ENCODE measurements around the gene CSMD2.
"Not testable (repeated sequence)": the region's sequence is repeated elsewhere in the genome, so short reads cannot be mapped to it uniquely, and the experiment has no call there.

The CSMD2 gene

GRCh38 chr1:33515112-33515511, 649.9 kb downstream of the CSMD2 start:
- 93% methylated on average over 7 of the region's 8 CpGs for WGBS
- H2AK5ac ChIP-seq (ENCODE audit: low read length, severe bottlenecking), result no peak overlapping the region

GRCh38 chr1:33512226-33513011, 652.6 kb downstream of the CSMD2 start:
- Histone ChIP-seq H3K4me2 (ENCODE audit: low read length, poor library complexity, severe bottlenecking) (no peak overlapping the region), H3K14ac (ENCODE audit: low read length in 2 of 2) (no peak overlapping the region), H3K4me3 (ENCODE audit: insufficient read depth in 1 of 2, low read depth in 1 of 2, low read length in 2 of 2) (no peak overlapping the region), H3K4me1 (ENCODE audit: control insufficient read depth, insufficient read depth, low read depth, low read length) (no peaks in the 10 kb centered on the region), H2BK120ac (ENCODE audit: low read depth, low read length) (no peak overlapping the region), H3K79me1 (replicated peaks; ENCODE audit: low read length, poor library complexity, severe bottlenecking) (no peaks in the 10 kb centered on the region), H4K8ac (ENCODE audit: low read length) (no peak overlapping the region), H2BK15ac (ENCODE audit: low read depth, poor library complexity, severe bottlenecking) (no peak overlapping the region), H3K4ac (ENCODE audit: low read depth in 1 of 2, low read length in 2 of 2) (no peak overlapping the region), H3K27ac (ENCODE audit: low read length, poor library complexity, severe bottlenecking) (no peak overlapping the region), H3K18ac (ENCODE audit: low read depth in 1 of 2, low read length in 2 of 2) (no peak overlapping the region), H3K9me3 (ENCODE audit: control insufficient read depth, low read length) (no peaks in the 10 kb centered on the region), H3K9ac (ENCODE audit: low read length) (no peak overlapping the region), H3K23ac (ENCODE audit: low read length in 2 of 2) (no peak overlapping the region), H3K27me3 (ENCODE audit: control insufficient read depth in 1 of 2, insufficient read depth in 1 of 2, low read length in 2 of 2) (peaks cover 0 to 5% of the 10 kb centered on the region in 2 experiments), H2BK12ac (ENCODE audit: low read length in 2 of 2) (no peak overlapping the region), H3K36me3 (ENCODE audit: control insufficient read depth in 1 of 2, insufficient read depth in 2 of 2, low read depth in 1 of 2, low read length in 2 of 2) (no peaks in the 10 kb centered on the region), H2BK5ac (ENCODE audit: low read depth, low read length, poor library complexity, severe bottlenecking) (no peak overlapping the region), H2AFZ (ENCODE audit: low read depth, low read length) (no peak overlapping the region), H4K91ac (ENCODE audit: low read length) (no peak overlapping the region), H2AK5ac (ENCODE audit: low read length, severe bottlenecking) (no peak overlapping the region)
- no peak for DNase-seq
- 97% methylated on average over 5 of the region's 6 CpGs for WGBS

More at GRCh38 chr1:33515112-33515511, 649.9 kb downstream of the CSMD2 start:
- Histone ChIP-seq H3K9me3 (ENCODE audit: control insufficient read depth, low read length) (no peaks in the 10 kb centered on the region), H4K91ac (ENCODE audit: low read length) (no peak overlapping the region), H2AFZ (ENCODE audit: low read depth, low read length) (no peak overlapping the region), H2BK5ac (ENCODE audit: low read depth, low read length, poor library complexity, severe bottlenecking) (no peak overlapping the region), H3K27ac (ENCODE audit: low read length, poor library complexity, severe bottlenecking) (no peak overlapping the region), H3K4me1 (ENCODE audit: control insufficient read depth, insufficient read depth, low read depth, low read length) (no peaks in the 10 kb centered on the region), H4K8ac (ENCODE audit: low read length) (no peak overlapping the region), H2BK12ac (ENCODE audit: low read length in 2 of 2) (no peak overlapping the region), H3K18ac (ENCODE audit: low read depth in 1 of 2, low read length in 2 of 2) (no peak overlapping the region), H3K23ac (ENCODE audit: low read length in 2 of 2) (no peak overlapping the region), H3K79me1 (replicated peaks; ENCODE audit: low read length, poor library complexity, severe bottlenecking) (no peaks in the 10 kb centered on the region), H3K4me2 (ENCODE audit: low read length, poor library complexity, severe bottlenecking) (no peak overlapping the region), H3K4me3 (ENCODE audit: insufficient read depth in 1 of 2, low read depth in 1 of 2, low read length in 2 of 2) (no peak overlapping the region), H2BK120ac (ENCODE audit: low read depth, low read length) (no peak overlapping the region), H3K14ac (ENCODE audit: low read length in 2 of 2) (no peak overlapping the region), H3K36me3 (ENCODE audit: control insufficient read depth in 1 of 2, insufficient read depth in 2 of 2, low read depth in 1 of 2, low read length in 2 of 2) (peaks cover 0 to 12% of the 10 kb centered on the region in 2 experiments), H3K4ac (ENCODE audit: low read depth in 1 of 2, low read length in 2 of 2) (no peak overlapping the region), H3K9ac (ENCODE audit: low read length) (no peak overlapping the region), H3K27me3 (ENCODE audit: control insufficient read depth in 1 of 2, insufficient read depth in 1 of 2, low read length in 2 of 2) (peaks cover 0 to 5% of the 10 kb centered on the region in 2 experiments), H2BK15ac (ENCODE audit: low read depth, poor library complexity, severe bottlenecking) (no peak overlapping the region)
- no peak for DNase-seq

GRCh38 chr1:33509276-33509675, 655.8 kb downstream of the CSMD2 start:
- 95% methylated on average over 18 of the region's 24 CpGs for WGBS
- not testable (repeated sequence) for DNase-seq; H3K4me2 ChIP-seq (ENCODE audit: low read length, poor library complexity, severe bottlenecking); H2AK5ac ChIP-seq (ENCODE audit: low read length, severe bottlenecking); H2BK120ac ChIP-seq (ENCODE audit: low read depth, low read length); H2BK12ac ChIP-seq (ENCODE audit: low read length in 2 of 2); H2AFZ ChIP-seq (ENCODE audit: low read depth, low read length); H3K4me1 ChIP-seq (ENCODE audit: control insufficient read depth, insufficient read depth, low read depth, low read length); H3K36me3 ChIP-seq (ENCODE audit: control insufficient read depth in 1 of 2, insufficient read depth in 2 of 2, low read depth in 1 of 2, low read length in 2 of 2); H3K23ac ChIP-seq (ENCODE audit: low read length in 2 of 2); H2BK5ac ChIP-seq (ENCODE audit: low read depth, low read length, poor library complexity, severe bottlenecking); H3K18ac ChIP-seq (ENCODE audit: low read depth in 1 of 2, low read length in 2 of 2); H3K14ac ChIP-seq (ENCODE audit: low read length in 2 of 2); H3K4ac ChIP-seq (ENCODE audit: low read depth in 1 of 2, low read length in 2 of 2); H3K27me3 ChIP-seq (ENCODE audit: control insufficient read depth in 1 of 2, insufficient read depth in 1 of 2, low read length in 2 of 2); H3K4me3 ChIP-seq (ENCODE audit: insufficient read depth in 1 of 2, low read depth in 1 of 2, low read length in 2 of 2); H3K79me1 ChIP-seq (replicated peaks; ENCODE audit: low read length, poor library complexity, severe bottlenecking); H4K91ac ChIP-seq (ENCODE audit: low read length); H3K9ac ChIP-seq (ENCODE audit: low read length); H3K27ac ChIP-seq (ENCODE audit: low read length, poor library complexity, severe bottlenecking); H2BK15ac ChIP-seq (ENCODE audit: low read depth, poor library complexity, severe bottlenecking); H4K8ac ChIP-seq (ENCODE audit: low read length); H3K9me3 ChIP-seq (ENCODE audit: control insufficient read depth, low read length)

GRCh38 chr1:33508151-33508550, 656.9 kb downstream of the CSMD2 start:
- H4K8ac ChIP-seq (ENCODE audit: low read length), result no peak overlapping the region
- no peak overlapping the region for H3K9ac ChIP-seq (ENCODE audit: low read length)
- H3K27ac ChIP-seq (ENCODE audit: low read length, poor library complexity, severe bottlenecking), result no peak overlapping the region
- no peak overlapping the region for H3K4me2 ChIP-seq (ENCODE audit: low read length, poor library complexity, severe bottlenecking)
- no peak overlapping the region for H3K14ac ChIP-seq (ENCODE audit: low read length in 2 of 2)
- WGBS, result no CpG with 5 or more reads among the region's 1 CpG
- H2BK15ac ChIP-seq (ENCODE audit: low read depth, poor library complexity, severe bottlenecking), result no peak overlapping the region
- DNase-seq, result no peak
- no peak overlapping the region for H2AFZ ChIP-seq (ENCODE audit: low read depth, low read length)
- no peaks in the 10 kb centered on the region for H3K36me3 ChIP-seq (ENCODE audit: control insufficient read depth in 1 of 2, insufficient read depth in 2 of 2, low read depth in 1 of 2, low read length in 2 of 2)
- H3K27me3 ChIP-seq (ENCODE audit: control insufficient read depth in 1 of 2, insufficient read depth in 1 of 2, low read length in 2 of 2), result no peaks in the 10 kb centered on the region
- no peak overlapping the region for H3K4ac ChIP-seq (ENCODE audit: low read depth in 1 of 2, low read length in 2 of 2)
- no peak overlapping the region for H2BK120ac ChIP-seq (ENCODE audit: low read depth, low read length)
- H2BK5ac ChIP-seq (ENCODE audit: low read depth, low read length, poor library complexity, severe bottlenecking), result no peak overlapping the region
- H4K91ac ChIP-seq (ENCODE audit: low read length), result no peak overlapping the region
- H2BK12ac ChIP-seq (ENCODE audit: low read length in 2 of 2), result no peak overlapping the region
- H3K23ac ChIP-seq (ENCODE audit: low read length in 2 of 2), result no peak overlapping the region
- H3K9me3 ChIP-seq (ENCODE audit: control insufficient read depth, low read length), result peaks cover 4% of the 10 kb centered on the region
- no peaks in the 10 kb centered on the region for H3K79me1 ChIP-seq (replicated peaks; ENCODE audit: low read length, poor library complexity, severe bottlenecking)
- no peak overlapping the region for H3K18ac ChIP-seq (ENCODE audit: low read depth in 1 of 2, low read length in 2 of 2)
- no peak overlapping the region for H2AK5ac ChIP-seq (ENCODE audit: low read length, severe bottlenecking)
- H3K4me1 ChIP-seq (ENCODE audit: control insufficient read depth, insufficient read depth, low read depth, low read length), result no peaks in the 10 kb centered on the region
- H3K4me3 ChIP-seq (ENCODE audit: insufficient read depth in 1 of 2, low read depth in 1 of 2, low read length in 2 of 2), result no peak overlapping the region
